DND-41 (cell line): Measurements from ENCODE around the gene CFHR1.

Experiments
- EZH2 ChIP-seq: IDR thresholded peaks from 3 replicates; pipeline ENCODE4 v1.6.1; 2012; ENCODE audit warnings: borderline replicate concordance, low read depth, mild to moderate bottlenecking, moderate library complexity, low read length, inconsistent platforms; ENCODE audit not compliant: severe bottlenecking
- TF ChIP-seq, protein P1 (sequence below): IDR thresholded peaks from 2 replicates; pipeline ENCODE4 v1.5.1; 2012; ENCODE audit warnings: borderline replicate concordance, low read length, moderate library complexity, mild to moderate bottlenecking; ENCODE audit not compliant: poor library complexity, severe bottlenecking; ENCODE audit errors: extremely low read depth

GRCh38 chr1:196856053-196856452, 36.5 kb downstream of the CFHR1 start:
- TF ChIP-seq, protein P1, sequence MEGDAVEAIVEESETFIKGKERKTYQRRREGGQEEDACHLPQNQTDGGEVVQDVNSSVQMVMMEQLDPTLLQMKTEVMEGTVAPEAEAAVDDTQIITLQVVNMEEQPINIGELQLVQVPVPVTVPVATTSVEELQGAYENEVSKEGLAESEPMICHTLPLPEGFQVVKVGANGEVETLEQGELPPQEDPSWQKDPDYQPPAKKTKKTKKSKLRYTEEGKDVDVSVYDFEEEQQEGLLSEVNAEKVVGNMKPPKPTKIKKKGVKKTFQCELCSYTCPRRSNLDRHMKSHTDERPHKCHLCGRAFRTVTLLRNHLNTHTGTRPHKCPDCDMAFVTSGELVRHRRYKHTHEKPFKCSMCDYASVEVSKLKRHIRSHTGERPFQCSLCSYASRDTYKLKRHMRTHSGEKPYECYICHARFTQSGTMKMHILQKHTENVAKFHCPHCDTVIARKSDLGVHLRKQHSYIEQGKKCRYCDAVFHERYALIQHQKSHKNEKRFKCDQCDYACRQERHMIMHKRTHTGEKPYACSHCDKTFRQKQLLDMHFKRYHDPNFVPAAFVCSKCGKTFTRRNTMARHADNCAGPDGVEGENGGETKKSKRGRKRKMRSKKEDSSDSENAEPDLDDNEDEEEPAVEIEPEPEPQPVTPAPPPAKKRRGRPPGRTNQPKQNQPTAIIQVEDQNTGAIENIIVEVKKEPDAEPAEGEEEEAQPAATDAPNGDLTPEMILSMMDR: no peak
- no peak for TF ChIP-seq EZH2
